Measurements from ENCODE around the gene ATF7.
A peak's percentile ranks its signal among the peaks of the same experiment; 100 is the strongest.

ATF7 gene

DNA sequence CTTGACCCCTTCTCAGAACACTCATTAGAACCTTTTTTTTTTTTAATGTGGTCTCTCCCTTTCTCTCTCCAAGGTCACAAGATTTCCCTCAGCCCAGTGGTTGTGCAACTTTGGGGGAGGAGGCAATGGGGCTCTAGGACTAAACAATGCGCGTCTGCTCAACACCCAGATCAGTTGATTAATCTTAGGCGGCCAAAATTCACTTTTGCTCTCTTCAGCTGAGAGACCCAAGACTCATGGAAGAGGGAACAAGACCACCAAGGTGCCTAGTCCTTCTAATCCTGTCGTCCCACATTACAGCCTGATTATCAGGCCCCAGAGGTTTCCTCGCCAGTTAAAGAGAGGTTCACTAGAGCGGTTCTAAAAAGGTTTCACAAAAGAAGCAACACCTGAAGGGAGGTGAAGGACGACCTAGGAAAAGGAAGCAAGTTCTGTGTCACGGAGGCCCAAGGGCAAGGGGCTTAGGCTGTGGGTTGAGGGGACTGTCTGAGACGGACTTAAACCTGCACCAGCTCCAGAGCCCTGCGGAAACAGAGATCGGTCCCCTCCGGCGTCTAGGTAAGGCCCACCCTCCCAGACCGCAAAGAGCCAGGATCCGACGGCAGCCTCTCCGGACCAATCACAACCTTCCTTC lies 125.9 kb downstream of the ATF7 start:
- peak; percentile 35 for DNase-seq

GRCh38 chr12:53499266-53500141 lies 126.7 kb downstream of the ATF7 start, which contains the start of gene MAP3K12:
Gene MAP3K12 (minus strand): TSS chr12:53499458. CDS start chr12:53487391, 12,067 bp downstream.
- peak; percentile 67 for DNase-seq

GRCh38 chr12:53498235-53498630 lies 127.9 kb downstream of the ATF7 start:
- no peak for DNase-seq

DNA sequence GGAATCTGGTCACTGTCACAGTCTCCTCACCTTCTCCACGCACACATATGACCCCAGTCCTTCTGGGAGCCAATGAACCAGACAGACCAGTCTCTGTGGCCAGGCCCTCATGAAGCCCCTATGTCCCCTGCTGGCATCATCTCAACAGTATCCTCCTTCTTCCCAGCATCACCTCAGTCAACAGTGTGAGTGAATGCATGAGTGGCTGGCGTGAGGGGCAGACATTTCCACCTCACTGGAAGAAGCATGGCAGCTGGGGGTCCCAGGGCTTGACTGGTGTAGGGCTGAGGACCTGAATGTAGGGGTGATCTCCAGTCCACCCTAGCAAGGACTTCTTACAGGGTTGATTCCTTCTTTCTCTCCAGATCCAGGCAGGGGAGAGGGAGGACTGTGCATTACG lies 128.7 kb downstream of the ATF7 start:
- DNase-seq = no peak

- no peak for DNase-seq
Observed at GRCh38 chr12:53496752-53497032, 129.5 kb downstream of the ATF7 start.

DNA sequence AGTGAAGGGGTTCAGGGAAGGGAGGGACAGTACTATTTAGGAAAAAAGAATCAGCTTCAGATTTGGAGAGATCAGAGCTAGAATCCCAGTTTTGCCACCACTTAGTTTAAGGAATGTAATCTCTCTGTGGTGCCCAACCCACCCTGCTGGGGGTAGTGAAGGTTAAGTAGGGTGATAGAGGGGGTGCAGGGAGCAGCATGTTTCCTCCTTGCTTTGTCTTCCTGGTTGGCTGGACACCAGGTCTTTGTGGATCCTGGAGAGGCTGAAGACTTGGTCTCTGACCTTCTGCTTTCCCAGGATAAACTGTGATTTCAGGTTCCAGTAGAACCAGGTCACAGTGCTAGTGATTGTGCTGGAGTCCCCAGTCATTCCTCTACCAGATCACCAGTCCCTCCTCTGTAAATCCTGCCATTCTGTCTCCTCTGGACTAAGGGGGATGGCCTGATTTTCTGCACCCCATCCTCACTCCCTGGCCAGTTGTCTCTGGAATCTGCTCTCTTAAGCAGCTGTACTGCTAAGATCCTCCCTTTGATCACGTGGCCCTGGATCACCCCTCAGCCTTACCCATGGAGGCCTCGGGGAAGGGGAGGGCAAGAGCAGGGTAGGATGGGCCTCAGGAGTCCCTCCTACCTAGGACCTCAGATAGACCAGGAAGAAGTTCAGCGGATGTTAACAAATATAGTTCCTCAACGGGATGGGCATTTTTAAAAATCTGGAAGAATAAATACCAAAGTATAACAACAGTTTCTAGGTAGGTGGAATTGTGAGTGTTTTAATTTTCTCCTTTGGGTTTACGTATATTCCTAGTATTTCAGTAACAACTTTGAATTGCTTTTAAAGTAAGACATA lies 130.1 kb downstream of the ATF7 start:
- DNase-seq = peak; percentile 71

DNA sequence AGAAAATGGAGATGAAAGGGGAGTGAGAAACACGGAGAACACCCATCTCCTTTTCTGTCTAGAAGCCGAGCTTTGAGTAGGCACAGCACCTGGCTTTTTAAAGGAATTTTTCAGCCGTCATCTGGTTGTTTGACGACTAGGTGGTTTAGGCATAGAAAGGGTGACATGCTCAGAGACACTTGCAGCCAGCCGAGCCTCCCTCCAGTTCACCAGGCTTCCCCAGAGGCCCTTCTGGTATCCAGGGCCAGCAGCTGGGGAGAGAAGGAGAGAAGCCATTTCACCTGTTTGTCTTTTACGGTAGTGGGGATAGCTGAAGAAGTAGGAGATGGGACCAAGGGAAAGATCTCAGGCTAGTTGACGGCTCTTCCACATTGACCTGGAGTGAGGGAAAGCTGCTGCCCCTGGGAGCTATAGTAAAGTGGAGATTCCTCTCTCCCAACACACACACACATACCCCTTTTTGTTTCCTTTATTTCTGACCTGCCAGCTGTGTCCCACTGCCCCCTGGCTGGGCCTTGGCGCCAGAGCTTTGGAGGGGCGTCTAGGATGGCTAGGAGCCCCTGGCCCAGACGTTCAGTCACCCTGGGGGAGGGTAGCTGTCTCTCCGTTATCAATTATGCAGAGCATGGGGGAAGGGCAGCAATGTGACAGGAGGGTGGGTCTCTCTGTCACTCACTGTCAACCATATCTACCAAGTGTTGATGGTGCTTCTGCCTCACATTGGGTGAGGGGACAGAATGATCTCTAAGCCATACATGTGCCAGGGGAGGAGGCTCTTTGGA lies 132.4 kb downstream of the ATF7 start:
- no peak for DNase-seq

GRCh38 chr12:53492830-53493609 lies 133.2 kb downstream of the ATF7 start:
- peak; percentile 88 for DNase-seq

- no peak for DNase-seq
Observed at GRCh38 chr12:53492188-53492587, 134.0 kb downstream of the ATF7 start.

DNA sequence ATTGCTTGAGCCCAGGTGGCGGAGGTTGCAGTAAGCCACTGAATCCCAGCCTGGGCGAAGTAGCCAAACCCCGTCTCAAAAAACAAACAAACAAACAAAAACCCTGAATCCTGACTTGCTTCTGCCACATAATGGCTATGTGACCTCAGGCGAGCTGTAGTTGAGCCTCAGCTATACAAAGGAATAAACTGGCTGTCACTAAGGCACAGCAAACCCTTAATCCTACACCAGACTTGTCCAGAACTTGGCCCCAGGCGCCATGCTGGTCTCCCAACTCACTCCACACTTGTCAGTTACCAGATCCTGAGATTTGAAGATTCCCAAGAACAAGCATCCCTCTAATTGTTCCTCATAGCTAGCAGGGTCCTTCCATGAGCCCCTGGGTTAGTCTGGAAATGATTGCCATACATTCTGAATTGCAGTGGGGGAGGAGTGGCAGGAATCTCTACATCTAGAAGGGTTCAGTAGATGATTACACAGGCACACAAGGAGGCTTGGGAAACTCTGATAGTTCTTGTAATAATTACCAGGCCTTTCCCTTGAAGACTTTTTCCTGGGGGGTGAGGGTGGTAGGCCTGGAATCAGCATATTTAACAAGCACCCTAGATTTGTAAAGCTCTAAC lies 136.8 kb downstream of the ATF7 start:
- no peak for DNase-seq

DNA sequence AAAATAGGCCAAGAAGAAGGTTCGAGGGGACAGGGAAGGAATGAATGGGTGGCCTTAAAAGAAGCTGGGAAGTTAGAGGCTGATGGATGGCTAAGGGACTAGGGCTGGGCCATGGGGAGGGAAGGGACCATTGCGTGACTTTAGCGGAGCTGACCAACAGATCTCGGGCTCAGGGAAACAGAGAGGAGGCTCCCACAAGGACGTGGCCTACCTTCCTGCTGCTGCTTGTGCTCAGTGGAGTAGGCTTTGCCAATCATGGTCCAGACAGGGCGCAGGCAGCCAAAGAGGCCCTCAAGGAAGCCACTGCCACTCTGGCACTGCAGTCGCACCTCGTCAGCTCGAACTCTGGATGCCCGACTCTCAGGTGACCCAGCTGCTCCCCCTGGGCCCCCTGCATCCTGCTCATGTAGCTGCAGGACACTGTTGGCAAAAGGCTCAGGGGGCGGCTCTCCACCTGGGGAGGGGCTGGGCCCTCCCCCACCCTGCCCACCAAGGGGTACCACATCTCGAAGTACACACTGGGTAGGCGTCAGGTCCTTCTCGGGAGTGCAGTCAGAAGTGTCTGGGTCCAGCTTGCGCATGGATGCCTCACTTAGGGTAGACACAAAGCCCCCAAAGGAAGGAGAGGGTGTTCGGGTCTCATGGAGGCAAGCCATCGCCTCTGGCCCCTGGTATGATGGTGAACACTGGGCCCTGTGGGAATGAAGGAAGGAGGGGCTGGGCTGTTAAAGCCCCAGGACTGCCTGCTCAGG lies 139.3 kb downstream of the ATF7 start:
- DNase-seq = no peak

GRCh38 chr12:53485955-53486735 lies 140.0 kb downstream of the ATF7 start:
- DNase-seq = no peak

DNA sequence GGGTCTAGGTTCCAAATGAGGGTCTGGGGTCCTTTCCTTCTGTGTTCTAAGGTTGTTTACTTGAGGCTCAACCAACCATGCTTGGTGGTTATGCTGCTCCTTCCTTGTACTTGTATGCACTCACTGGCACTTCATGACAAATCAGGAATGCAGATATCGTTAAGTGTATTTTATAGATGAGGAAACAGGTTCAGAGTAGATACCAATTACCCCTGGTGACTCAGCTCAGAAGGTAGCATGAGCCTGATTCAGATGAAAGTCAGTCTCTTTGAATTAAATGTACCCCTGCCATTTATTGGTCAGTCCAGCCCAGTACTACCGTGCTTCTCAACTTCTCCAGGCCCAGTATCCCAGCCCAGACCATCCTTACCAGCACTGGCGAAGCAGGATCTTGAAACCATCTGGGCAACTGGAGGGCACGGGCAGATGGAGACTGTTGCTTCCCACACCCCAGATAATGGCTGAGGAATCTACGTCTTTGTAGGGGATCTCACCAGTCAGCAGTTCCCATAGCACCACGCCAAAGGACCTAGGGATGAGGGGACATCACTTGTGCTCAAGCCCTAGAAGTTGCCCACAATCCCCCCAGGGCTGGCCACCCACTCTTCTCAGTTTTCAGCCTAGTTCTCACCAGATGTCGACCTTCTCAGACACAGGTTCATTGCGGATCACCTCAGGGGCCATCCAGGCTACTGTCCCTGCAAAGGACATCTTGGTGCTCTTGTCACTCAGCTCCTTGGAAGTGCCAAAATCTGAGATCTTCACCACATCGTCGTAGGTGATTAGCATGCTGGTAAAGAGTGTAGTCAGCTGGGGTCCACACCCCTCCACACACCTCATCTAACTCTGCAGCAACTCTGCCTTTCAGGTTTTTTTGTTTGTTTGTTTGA lies 141.3 kb downstream of the ATF7 start:
- no peak for DNase-seq

- no peak for DNase-seq
Observed at GRCh38 chr12:53483979-53484377, 142.2 kb downstream of the ATF7 start.

DNA sequence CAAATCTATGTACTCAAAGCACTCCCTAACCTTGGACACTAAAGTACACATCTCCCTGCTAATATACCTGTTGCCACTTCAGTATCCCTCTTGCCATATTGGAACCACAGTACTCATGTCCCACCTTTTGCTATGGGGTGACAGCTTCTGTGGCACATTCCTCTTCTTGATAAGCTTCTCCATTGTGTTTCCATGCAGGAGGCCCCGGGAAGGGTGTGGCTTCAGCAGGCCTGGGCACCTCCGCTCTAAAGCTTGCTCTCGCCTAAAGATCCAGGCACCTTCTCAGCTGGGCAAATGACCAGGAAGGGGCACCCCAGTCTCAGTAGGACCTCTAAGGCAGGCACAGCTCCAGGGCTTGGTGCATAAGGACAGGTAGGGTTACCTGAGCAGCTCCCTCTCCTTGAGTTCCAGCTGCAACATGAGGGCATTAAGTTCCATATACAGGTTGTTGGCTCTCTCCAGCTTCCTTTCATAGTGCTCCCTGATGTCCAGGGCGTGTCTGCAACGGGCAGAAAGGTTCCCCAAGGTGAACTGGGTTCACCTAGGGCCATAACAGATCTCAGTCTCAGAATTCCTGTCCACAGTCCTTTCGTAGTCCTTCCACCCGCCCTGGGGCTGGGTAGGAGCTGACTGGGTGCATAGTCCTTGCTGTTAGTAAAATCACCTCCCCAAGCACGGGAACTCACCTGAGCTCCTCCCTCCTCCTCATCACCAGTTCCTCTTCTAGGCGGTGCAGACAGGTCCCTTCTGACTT lies 142.8 kb downstream of the ATF7 start:
- no peak for DNase-seq

DNA sequence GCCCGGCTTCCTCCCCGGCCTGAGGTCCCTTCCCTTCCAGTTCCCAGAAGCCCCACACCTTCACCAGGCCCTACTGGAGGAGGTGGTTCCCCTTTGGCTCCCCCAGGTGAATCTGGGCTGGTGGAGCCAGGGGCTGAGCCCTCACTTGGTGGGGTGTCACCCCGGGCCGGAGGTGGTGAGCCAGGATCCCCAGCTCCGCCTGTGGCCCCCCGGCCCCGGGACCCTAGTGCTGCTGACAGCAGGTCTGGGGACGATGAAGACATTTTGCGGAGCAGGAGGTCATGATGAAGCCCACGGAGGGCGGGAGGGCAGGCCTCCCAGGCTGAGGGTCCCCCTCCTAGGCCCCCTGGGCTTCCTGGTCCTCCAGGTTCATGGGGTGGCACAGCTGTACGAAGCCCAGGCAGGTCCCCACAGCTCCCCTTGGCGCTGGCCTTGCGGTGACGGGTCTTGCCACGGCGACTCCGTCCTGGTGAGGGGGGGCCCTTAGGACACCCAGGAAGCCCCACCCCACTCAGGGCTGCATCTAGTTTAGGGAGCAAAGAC lies 143.5 kb downstream of the ATF7 start:
- DNase-seq = no peak

GRCh38 chr12:53481939-53482586 lies 144.1 kb downstream of the ATF7 start:
- no peak for DNase-seq
